ENCODE measurements around the gene C6orf163.
"Not testable (repeated sequence)": the region's sequence is repeated elsewhere in the genome, so short reads cannot be mapped to it uniquely, and the experiment has no call there.

C6orf163 gene

DNA sequence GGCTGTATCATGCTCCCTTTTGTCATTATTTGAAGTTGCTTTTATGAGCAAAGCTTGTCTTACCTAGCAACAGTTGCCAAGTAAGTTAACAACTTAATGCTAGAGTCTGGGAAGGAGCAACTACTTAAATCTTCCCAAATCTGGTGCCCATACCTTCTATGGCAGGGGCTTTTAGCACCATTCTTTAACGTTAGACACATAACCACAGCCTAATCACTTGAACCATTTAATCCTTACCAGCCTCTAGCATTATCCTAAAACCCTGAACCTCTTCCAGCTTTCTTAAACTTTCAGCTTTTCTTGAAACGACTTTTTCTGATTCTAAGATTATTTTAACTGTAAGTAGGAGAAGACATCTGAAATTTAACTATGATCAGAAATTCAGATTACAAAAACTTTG, at the start of gene C6orf163:
Gene C6orf163, plus strand, starts transcription at position 83 of the 400 bp plus-strand sequence. Its CDS starts 287 bp downstream, at position 370.
- DNase-seq: no peak

DNA sequence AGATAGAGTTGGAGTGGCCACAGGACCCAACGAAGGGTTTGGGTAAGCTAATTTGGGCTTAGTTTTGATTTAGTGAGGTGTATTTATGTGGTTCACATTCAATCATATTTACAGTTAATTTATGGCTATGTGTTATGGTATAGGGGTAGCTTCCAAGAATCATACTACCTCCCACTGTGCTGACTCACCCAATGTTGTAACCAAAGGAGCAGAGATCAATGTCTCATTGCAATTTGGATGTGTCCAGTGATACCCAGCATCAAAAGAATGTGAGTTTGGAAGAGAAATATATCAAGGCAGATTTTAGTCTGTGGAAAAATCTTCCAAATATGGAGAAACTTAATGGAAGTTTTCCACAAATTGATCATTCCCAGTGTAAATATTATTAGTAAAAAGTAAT, 47.5 kb upstream of the C6orf163 start:
- DNase-seq: no peak

DNA sequence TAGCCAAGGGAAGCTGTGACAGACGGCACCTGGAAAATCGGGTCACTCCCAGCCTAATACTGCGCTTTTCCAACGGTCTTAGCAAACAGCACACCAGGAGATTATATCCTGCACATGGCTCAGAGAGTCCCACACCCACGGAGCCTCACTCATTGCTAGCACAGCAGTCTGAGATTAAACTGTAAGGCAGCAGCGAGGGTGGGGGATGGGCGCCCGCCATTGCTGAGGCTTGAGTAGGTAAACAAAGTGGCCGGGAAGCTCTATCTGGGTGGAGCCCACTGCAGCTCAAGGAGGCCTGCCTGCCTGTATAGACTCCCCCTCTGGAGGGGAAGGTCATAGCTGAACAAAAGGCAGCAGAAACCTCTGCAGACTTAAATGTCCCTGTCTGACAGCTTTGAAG, 43.3 kb upstream of the C6orf163 start:
- DNase-seq: not testable (repeated sequence)

DNA sequence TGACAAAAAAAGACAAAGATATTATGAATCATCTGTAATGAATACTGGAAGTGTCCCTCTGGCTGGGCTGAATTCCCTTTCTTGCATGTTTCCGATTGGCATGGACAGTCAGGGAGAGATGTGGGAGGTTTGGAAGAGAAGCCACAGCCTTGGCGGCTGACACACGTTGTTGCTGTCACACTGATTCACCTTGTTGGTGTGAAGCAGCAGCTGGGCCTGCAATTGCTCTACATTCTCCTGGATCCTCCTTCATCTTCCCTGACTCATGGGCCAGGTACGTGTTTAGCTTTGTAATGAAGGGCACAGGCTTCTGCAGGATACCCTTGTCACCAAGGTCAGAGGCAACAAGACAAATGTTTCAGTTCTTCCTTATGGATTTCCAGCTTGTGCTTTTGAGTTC, 35.6 kb upstream of the C6orf163 start:
- DNase-seq: no peak

DNA sequence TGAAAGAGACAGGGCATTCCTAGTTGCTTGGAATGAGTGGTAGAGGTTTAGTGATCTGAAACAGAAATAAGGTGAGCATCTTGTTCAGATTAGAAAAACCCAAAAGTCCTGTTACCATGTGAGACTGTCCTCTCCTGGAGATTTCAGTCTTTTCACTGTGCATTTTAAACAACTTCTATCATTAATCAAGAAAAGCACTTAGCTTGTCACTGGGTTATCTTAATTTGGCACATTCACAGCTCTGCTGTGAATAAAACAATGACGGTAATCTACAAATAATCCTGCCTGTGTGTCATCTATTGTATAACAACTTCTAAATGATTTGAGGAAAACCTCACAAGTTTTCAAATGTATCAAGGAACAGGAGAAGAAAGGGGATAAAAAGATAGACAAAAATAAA, 31.8 kb upstream of the C6orf163 start:
- no peak for DNase-seq

DNA sequence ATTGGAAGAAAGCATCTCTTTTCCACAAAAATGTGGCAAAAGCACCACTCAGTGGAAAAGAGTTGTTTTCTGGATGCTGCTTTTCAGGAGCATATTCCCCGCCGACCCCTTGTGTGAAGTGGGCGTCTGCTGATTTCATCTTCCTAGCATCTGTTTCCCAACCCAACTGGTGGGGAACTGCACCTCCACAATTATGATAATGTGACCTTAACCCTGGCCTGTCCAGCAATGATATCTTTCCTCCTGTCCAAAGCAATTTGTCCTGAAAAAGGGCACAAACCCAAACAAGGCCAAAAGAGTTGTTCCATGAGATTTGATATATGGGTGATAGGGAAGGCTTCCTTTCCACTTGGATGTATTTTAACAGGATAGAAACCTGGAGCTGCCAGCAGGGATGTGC, 29.5 kb upstream of the C6orf163 start:
- no peak for DNase-seq

DNA sequence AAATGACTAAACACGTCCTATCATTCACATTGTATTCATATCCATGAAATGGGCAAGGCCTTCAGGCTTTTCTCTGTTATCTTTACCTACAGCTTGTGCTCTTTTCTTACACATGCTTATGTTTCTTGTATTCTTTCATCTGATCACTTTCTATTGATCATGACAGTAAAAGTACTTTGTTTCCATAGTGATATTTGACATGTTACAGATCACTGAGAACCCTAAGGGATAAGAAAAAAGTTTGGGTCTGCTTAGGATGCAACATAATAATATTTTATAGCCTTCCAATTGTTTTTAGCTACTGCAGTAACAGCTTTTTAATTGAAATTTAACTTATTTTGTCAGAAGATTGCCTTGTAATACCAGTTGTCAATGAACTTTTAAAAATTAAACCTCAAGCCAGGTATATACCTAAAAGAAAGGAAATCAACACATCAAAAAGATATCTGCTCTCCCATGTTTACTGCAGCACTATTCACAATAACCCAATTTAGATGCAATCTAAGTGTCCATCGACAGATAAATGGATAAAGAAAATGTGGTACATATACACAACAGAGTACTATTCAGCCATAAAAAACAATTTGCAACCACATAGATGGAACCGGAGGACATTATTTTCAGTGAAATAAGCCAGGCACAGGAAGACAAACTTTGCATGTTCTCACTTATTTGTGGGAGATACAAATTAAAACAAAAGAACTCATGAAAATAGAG, 25.2 kb upstream of the C6orf163 start:
- no peak for DNase-seq

DNA sequence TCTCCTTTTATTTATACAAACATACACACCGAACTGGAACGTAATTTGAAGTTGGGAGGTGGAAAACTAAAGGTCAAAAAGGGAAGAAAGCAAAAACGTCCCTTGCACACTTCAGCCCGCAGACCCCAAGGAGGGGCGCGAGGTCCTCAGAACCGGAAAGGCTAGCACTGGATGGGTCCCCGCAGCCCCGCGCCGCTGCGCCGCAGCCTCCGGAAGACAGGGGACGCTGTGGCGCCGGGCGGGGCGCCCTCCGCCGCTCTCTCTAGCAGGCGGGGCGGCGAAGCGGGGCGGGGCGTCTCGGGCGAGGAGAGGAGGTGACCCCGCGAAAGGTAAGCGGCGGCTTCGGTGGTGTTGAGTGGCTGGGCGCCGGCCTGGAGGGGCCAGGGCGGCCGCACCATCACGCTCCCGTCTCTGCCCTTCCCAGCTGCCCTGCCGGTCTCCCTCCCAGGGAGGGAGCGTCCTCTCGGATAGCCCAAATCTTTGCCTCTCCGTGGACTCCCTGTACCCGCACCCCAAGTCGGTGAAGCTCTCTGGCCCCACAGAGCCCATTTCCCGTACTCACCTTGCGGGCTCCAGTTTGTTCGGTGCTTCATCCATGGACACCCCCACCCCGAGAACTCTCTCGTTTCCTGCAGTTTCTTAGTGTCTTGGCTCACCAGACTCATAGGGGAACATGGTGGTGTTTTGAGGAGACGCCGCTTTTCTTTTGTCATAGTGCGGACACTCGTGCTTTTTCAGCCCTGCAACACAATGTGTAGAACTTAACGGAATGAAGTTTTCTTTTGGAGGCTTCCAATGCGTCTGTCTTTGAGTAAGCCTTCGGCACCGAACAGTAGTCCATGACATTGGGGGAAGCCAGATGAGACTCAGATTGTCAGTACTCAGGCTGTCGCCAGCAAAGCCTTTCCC, 22.1 kb upstream of the C6orf163 start, which contains the start of gene SMIM8:
Gene SMIM8, plus strand, starts transcription at position 285 of the 909 bp plus-strand sequence. CDS start 14,444 bp downstream, outside the sequence.
- DNase-seq: peak; percentile 42

DNA sequence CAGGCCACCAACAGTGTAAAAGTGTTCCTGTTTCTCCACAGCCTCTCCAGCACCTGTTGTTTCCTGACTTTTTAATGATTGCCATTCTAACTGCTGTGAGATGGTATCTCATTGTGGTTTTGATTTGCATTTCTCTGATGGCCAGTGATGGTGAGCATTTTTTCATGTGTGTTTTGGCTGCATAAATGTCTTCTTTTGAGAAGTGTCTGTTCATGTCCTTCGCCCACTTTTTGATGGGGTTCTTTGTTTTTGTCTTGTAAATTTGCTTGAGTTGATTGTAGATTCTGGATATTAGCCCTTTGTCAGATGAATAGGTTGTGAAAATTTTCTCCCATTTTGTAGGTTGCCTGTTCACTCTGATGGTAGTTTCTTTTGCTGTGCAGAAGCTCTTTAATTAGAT, 20.7 kb upstream of the C6orf163 start:
- not testable (repeated sequence) for DNase-seq

DNA sequence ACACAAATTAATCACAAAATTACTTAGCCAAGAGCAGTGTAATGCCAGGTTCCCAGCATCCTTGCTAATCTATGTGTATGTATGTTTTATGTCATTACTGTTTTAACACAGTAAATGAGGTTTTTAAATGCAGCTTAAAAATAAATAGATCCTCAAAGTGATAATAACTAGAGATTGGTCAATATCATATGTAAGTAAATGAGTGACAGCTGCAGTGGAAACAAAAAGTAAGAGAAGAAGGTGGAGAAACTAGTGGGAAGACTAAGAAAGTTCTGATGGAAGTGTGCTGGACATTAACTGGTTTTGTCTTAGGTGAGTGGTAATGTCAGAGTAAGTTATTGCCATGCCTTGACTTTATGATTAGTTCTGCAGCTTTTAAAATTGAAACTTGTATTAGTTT, 13.7 kb upstream of the C6orf163 start:
- DNase-seq: no peak

DNA sequence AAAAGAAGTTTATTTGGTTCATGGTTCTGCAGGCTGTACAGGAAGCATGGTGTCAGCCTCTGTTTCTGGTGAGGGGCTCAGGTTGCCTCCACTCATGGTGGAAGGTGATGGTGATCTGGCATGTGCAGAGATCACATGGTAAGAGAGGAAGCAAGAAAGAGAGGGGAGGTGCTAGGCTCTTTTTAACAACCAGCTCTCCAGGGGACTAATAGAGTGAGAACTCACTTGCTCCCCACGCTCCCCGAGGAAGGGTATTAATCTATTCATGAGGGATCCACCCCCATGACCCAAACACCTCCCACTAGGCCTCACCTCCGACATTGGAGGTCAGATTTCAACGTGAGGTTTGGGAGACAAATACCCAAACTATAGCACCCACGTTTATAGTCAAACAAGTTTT, 11.6 kb upstream of the C6orf163 start:
- DNase-seq: no peak

DNA sequence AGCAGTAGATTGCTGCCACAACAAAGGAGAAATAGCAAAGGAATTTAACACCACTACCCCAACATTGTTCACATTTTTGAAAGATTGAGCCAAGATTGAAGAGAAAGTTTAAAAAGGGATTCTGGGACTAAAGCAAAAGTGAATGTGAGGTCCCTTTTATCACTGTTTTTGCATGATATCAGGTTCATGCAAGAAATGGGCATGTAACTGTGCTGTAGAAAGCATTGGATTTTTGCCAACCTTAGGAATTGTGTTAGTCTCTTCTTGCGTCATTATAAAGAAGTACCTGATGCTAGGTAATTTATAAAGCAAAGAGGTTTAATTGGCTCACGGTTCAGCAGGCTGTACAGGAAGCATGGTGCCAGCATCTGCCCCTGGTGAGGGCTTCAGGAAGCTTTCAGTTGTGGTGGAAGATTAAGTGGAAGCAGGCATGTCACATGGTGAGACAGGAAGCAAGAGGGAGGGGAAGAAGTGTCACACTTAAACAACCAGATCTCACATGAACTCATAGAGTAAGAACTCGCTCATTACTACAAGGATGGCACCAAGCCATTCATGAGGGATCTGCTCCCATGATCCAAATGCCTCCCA, 10.9 kb upstream of the C6orf163 start:
- DNase-seq: no peak

DNA sequence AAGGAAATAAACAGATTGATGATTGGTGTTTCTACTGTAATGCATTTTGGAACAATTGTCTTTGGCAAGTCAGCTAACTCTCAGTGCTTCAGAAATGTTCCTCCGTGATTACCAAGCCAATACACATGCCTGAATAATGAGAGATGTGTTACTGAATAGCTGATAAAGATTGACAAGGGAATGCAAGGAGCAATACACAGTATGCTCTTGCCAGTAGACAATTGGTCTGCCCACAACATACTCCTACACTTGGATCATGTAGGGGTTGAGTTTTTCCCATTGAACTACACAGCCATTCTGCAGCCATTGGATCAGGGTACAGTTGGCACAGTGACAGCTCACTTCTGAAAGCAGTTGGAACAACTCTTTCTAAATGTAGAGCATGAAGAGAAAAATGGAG, 9.9 kb upstream of the C6orf163 start:
- DNase-seq: no peak

DNA sequence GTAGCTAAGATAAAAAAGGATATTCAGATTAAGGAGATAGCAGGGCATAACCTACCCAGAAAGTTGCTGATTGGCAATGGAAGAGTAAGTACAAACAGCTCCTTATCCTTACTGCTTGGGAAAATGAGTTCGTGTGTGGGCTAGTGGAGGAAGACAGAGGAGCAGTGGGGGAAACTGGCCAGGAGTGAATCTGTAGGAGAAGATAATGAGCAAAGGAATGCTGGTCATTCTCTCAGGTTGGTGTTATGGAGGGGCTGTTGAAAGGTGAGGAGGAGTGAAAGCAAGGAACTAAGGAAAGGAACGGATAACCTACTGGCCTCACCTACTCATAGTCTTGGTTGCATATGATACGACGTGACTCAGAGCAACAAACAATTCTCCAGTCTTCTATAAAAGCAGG, 8.2 kb upstream of the C6orf163 start:
- no peak for DNase-seq

DNA sequence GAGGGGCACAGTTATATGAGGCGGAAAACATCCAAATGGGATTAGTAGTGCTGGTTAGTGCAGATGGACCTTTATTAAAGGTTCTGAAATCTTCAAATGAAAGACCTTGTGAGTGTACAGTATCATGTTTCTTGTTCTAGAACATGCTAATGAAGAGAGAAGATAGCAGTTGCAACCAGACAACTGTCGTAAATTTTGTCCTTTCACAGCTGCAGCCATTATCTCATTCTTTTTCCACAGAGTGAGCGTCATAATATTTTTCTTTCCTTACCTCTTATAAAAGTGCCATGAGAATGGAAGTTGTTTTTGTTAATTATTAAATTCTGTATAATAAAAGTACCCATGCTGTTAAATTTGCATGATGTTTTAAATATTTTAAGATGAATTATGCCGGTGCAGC, 4.4 kb upstream of the C6orf163 start:
- no peak for DNase-seq

DNA sequence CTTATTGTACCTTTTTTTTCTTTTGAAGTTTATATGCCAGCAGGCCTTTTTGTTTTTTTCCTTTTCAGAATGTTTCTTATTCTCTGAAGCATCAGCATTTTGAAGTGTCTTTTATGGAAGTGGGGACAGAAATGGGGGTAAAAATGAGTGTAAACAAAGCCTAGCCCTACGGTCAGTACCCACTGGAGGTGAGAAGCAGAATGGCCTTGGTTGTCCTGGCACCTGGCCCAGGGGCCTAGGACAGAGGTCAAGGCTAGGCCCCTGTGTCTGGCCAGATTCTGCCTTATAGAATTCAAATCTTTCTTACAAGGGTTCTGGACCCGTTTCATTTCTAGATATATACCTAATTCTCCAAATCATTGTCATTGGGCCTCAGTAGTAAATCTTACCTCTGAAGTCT, 3.5 kb upstream of the C6orf163 start:
- no peak for DNase-seq

DNA sequence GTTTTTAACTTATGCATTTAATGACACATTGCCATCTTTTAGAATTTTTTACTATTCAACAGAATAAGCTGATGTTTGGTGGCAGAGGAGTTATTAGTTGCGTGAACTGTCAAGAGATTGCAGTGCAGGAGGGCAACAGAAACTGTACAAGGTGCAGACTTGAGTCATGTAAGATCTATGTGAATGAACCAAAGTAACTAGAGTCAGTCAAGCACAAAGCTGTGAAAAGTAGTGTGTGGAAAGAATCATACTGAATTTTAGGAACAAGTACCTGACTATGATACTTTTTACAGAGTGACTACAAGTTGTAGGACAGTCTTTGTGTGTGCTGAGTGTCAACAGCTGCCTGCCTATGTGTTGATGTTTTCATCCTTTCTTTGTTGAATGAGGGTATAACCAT, 2.7 kb upstream of the C6orf163 start:
- no peak for DNase-seq

DNA sequence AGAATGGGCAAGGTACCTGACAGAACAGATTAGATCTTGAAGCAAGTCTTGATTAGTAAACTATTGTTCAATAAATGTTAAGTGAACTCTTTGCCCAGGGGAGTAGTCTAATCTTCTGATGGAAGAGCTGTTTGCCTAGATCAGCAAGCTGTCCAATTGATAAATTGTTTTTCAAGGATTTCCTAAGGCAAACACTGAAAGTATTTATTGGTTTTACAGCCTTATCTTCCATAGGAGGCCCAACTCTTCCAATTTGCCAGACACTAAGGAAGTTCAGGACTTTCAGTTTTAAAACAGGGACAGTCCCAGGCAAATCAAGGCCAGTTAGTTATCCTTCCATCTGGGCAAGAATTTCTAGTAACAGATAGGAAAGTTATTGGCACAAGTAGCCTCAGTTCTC, 1.8 kb upstream of the C6orf163 start:
- no peak for DNase-seq

DNA sequence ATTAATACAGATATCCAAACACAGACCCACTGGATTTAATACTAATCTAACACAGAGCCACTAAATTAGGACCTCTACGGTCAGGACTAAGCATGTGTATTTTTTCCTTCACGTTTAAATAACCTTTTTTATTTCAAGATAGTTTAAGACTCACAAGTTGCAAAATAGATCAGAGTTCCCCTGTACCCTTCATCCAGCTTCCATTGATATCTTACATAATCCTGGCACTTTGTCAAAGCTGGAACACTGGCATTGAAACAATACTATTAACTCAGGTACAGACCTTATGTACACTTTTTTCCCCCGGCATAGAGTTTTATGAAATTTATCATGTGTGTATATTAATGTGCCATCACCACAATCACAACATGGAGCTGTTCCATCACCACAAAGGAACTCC, 2.1 kb downstream of the C6orf163 start:
- no peak for DNase-seq

DNA sequence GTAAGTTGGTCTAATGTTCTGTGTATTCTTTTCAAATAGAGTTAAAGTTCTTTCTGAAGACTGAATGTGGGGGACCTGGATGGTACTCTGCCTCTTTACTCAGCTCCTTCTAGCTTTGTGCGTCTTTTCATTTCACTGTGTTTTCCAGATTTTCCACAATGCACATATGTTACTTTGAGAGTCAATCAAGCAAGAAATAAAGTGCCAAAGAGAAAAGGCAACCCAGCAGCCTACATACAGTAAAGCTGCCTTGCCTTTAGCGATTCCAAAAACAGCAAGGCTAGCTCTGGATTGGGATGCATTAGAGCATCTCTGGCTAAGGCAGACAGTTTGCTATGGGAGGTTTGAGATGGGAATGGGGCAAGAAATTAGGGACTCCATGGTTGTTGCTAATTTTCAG, 5.3 kb downstream of the C6orf163 start:
- DNase-seq: no peak

DNA sequence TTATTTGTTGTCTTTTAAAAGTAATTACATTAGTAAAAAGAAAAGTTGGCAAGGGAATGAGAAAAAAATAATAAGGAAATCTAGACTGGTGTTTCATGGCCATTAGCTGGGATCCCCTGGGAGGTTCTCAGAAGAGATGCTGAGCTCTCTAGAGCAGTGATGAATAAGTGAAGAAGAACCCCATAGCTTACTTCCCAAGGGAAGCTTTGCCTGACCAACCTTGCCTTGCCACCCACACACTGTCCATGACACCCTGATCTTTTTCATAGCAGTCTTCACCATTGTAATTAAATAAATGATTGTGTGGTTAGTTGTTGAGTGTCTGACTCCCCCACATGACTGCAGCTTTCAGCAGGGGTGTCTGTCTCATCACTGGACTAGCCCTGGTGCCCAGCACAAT, 5.9 kb downstream of the C6orf163 start:
- DNase-seq: no peak

DNA sequence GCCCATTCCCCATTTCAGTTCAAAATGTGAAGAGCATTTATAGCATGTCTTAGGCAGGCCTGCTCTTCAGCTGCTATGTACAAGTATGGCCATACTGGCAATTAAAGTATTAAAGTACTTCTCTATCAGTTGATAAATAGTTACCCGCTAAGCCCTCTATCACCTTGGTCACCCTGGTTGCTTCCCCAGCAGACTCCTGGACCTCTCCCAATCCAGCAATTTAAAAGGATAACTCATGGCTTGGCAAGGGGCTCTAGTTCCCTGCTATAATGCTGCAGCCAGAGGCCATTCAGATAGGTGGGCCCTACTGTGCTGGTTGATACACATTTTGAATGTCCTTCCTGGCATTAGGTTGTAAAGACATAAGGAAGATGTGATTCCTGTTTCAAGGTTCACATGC, 7.0 kb downstream of the C6orf163 start:
- DNase-seq: no peak

DNA sequence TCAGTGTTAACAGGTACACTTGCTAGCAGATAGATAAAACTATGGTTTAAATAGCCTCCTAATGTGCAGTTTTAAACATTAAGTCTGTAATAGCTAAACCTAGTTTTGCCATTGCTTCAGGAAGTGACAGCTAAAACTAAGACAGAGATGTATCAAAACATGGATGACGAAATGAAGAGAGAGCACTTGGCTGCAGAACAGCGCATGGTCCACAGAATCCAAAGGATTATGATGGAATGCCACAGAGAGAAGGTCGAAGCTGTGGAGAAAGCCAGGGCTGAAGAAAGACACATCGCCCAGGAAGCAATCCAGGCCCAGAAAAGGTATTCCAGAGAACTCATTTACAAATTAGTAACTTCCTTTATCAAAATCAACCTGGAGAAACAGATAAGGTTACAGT, 11.6 kb downstream of the C6orf163 start:
- DNase-seq: no peak

Measured in NCI-H1694 (cell line).